ENCODE results near the gene TM2D1.

TM2D1 gene

GRCh38 chr1:61724813-61725694, at the start of gene TM2D1:
Gene TM2D1 (minus strand): TSS chr1:61725141. CDS start chr1:61725120, 21 bp downstream.
- H3K4me3 ChIP-seq (ENCODE audit: severe bottlenecking) = peak within 1 kb of the TSS; percentile 61
- peaks cover 28% of the 10 kb centered on the region for H3K36me3 ChIP-seq (ENCODE audit: low read depth)
- ATAC-seq (ENCODE audit: low read depth) (peak; percentile 98), DNase-seq (ENCODE audit: low spot score) (peak; percentile 85)
- peaks cover 15% of the 10 kb centered on the region for H3K4me1 ChIP-seq (ENCODE audit: insufficient read depth, poor library complexity, severe bottlenecking)
- H3K27ac ChIP-seq (ENCODE audit: poor library complexity, severe bottlenecking) = peak within 1 kb of the TSS; percentile 61
- TF ChIP-seq, protein P1, sequence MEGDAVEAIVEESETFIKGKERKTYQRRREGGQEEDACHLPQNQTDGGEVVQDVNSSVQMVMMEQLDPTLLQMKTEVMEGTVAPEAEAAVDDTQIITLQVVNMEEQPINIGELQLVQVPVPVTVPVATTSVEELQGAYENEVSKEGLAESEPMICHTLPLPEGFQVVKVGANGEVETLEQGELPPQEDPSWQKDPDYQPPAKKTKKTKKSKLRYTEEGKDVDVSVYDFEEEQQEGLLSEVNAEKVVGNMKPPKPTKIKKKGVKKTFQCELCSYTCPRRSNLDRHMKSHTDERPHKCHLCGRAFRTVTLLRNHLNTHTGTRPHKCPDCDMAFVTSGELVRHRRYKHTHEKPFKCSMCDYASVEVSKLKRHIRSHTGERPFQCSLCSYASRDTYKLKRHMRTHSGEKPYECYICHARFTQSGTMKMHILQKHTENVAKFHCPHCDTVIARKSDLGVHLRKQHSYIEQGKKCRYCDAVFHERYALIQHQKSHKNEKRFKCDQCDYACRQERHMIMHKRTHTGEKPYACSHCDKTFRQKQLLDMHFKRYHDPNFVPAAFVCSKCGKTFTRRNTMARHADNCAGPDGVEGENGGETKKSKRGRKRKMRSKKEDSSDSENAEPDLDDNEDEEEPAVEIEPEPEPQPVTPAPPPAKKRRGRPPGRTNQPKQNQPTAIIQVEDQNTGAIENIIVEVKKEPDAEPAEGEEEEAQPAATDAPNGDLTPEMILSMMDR (IDR thresholded peaks at IDR 0.05; ENCODE audit: poor library complexity, severe bottlenecking) = no peak
- H3K9me3 ChIP-seq (ENCODE audit: severe bottlenecking) = no peaks in the 10 kb centered on the region
- H3K27me3 ChIP-seq (ENCODE audit: insufficient read depth, poor library complexity, severe bottlenecking) = no peaks in the 10 kb centered on the region

GRCh38 chr1:61770131-61770530, 45.2 kb upstream of the TM2D1 start:
- Histone ChIP-seq H3K27ac (ENCODE audit: poor library complexity, severe bottlenecking) (no peak overlapping the region), H3K9me3 (ENCODE audit: severe bottlenecking) (no peaks in the 10 kb centered on the region), H3K36me3 (ENCODE audit: low read depth) (peaks cover 81% of the 10 kb centered on the region), H3K4me1 (ENCODE audit: insufficient read depth, poor library complexity, severe bottlenecking) (no peaks in the 10 kb centered on the region), H3K27me3 (ENCODE audit: insufficient read depth, poor library complexity, severe bottlenecking) (no peaks in the 10 kb centered on the region), H3K4me3 (ENCODE audit: severe bottlenecking) (no peak overlapping the region)
- TF ChIP-seq, protein P1 (IDR thresholded peaks at IDR 0.05; ENCODE audit: poor library complexity, severe bottlenecking) = no peak
- DNase-seq (ENCODE audit: low spot score) (no peak), ATAC-seq (ENCODE audit: low read depth) (no peak)

GRCh38 chr1:61757950-61758349, 33.0 kb upstream of the TM2D1 start:
- Histone ChIP-seq H3K4me1 (ENCODE audit: insufficient read depth, poor library complexity, severe bottlenecking) (peaks cover 14% of the 10 kb centered on the region), H3K9me3 (ENCODE audit: severe bottlenecking) (no peaks in the 10 kb centered on the region), H3K36me3 (ENCODE audit: low read depth) (peaks cover 31% of the 10 kb centered on the region), H3K27ac (ENCODE audit: poor library complexity, severe bottlenecking) (no peak overlapping the region), H3K27me3 (ENCODE audit: insufficient read depth, poor library complexity, severe bottlenecking) (no peaks in the 10 kb centered on the region), H3K4me3 (ENCODE audit: severe bottlenecking) (no peak overlapping the region)
- ATAC-seq (ENCODE audit: low read depth) = no peak
- no peak for DNase-seq (ENCODE audit: low spot score)
- TF ChIP-seq, protein P1 (IDR thresholded peaks at IDR 0.05; ENCODE audit: poor library complexity, severe bottlenecking) = no peak

- Histone ChIP-seq H3K27me3 (ENCODE audit: insufficient read depth, poor library complexity, severe bottlenecking) (no peaks in the 10 kb centered on the region), H3K36me3 (ENCODE audit: low read depth) (peaks cover 28% of the 10 kb centered on the region), H3K27ac (ENCODE audit: poor library complexity, severe bottlenecking) (no peak overlapping the region), H3K4me1 (ENCODE audit: insufficient read depth, poor library complexity, severe bottlenecking) (peaks cover 14% of the 10 kb centered on the region), H3K4me3 (ENCODE audit: severe bottlenecking) (no peak overlapping the region), H3K9me3 (ENCODE audit: severe bottlenecking) (no peaks in the 10 kb centered on the region)
- TF ChIP-seq, protein P1 (IDR thresholded peaks at IDR 0.05; ENCODE audit: poor library complexity, severe bottlenecking) = no peak
- ATAC-seq (ENCODE audit: low read depth) (no peak), DNase-seq (ENCODE audit: low spot score) (no peak)
Observed at GRCh38 chr1:61756773-61757172, 31.8 kb upstream of the TM2D1 start.

- peaks cover 28% of the 10 kb centered on the region for H3K36me3 ChIP-seq (ENCODE audit: low read depth)
- TF ChIP-seq, protein P1 (IDR thresholded peaks at IDR 0.05; ENCODE audit: poor library complexity, severe bottlenecking) = no peak
- H3K9me3 ChIP-seq (ENCODE audit: severe bottlenecking) = no peaks in the 10 kb centered on the region
- H3K4me1 ChIP-seq (ENCODE audit: insufficient read depth, poor library complexity, severe bottlenecking) = peaks cover 14% of the 10 kb centered on the region
- H3K27ac ChIP-seq (ENCODE audit: poor library complexity, severe bottlenecking) = peak overlapping the region; percentile 66
- H3K4me3 ChIP-seq (ENCODE audit: severe bottlenecking) = no peak overlapping the region
- ATAC-seq (ENCODE audit: low read depth) = peak; percentile 94
- no peaks in the 10 kb centered on the region for H3K27me3 ChIP-seq (ENCODE audit: insufficient read depth, poor library complexity, severe bottlenecking)
- no peak for DNase-seq (ENCODE audit: low spot score)
Observed at GRCh38 chr1:61754545-61754944, 29.6 kb upstream of the TM2D1 start.
